Testis (tissue), 3 donors: ENCODE measurements around the gene DUSP22. TPM values are rescaled to one million over a fixed set of nuclear protein-coding genes. Genes with fewer than 3 reads are reported as not detected.

Source experiments
- DNase-seq: peaks from one replicate; pipeline ENCODE4 v3.0.0-alpha.2; 2019
- H3K27ac ChIP-seq, 2 donors: fragments of 200-600 bp; sonication (generic); one replicate each; pipeline ENCODE4 v1.5.1; 2019
- H3K27me3 ChIP-seq: fragments of 200-600 bp; sonication (generic); one replicate; pipeline ENCODE4 v1.5.1; 2019
- H3K36me3 ChIP-seq: fragments of 200-600 bp; sonication (generic); one replicate; pipeline ENCODE4 v1.5.1; 2017; ENCODE audit warnings: low read depth; ENCODE audit errors: missing control alignments
- H3K4me1 ChIP-seq: fragments of 200-600 bp; sonication (generic); one replicate; pipeline ENCODE4 v1.5.1; 2019
- H3K4me3 ChIP-seq, 2 donors: fragments of 200-600 bp; sonication (generic); one replicate each; pipeline ENCODE4 v1.5.1; 2017 to 2019
- H3K9me3 ChIP-seq: fragments of 200-600 bp; sonication (generic); one replicate; pipeline ENCODE4 v1.5.1; 2017
- POLR2A ChIP-seq: fragments of 450-650 bp; IDR thresholded peaks from one replicate; pipeline ENCODE4 v1.6.1; 2017; ENCODE audit warnings: antibody characterized with exemption, mild to moderate bottlenecking, moderate library complexity
- WGBS, 2 donors: methylation state at CpG; one replicate each; pipeline ENCODE4 v1.1.5; 2018; 5-methylcytosine and 5-hydroxymethylcytosine counted together
- intact Hi-C: fragments of 100-400 bp; cut with DNase I; formaldehyde crosslinking; loops from one replicate; pipeline ENCODE4 v1.15.1; 2023; ENCODE audit warnings: low total_unique reads
- polyA plus RNA-seq: library from polyadenylated mRNA; stranded (reverse); fragments of 350-450 nt; fragmentation: Illumina TruSeq; extraction: RNeasy Lipid Tissue Mini Kit (QIAGEN cat#74804); gene quantifications from one replicate; pipeline ENCODE4 v1.2.3, GENCODE V29; 2014; ENCODE audit warnings: low read depth, low replicate concordance; ENCODE audit not compliant: insufficient read depth
- total RNA-seq, 2 donors: library from RNA; depleted of rRNA; stranded (reverse); fragments of >200 nt; gene quantifications; one replicate each; pipeline ENCODE4 v1.2.3, GENCODE V29; 2016
- TF ChIP-seq, protein P1 (sequence below), 3 experiments: fragments of 450-650 bp in 2 of 3; fragments of 200-600 bp in 1 of 3; sonication (generic) in 1 of 3; IDR thresholded peaks; one replicate each; pipeline ENCODE4 v1.5.1; 2016 to 2019; ENCODE audit warnings: antibody characterized with exemption in 3 of 3, mild to moderate bottlenecking in 2 of 3, moderate library complexity in 1 of 3

The DUSP22 gene
- total and polyA plus RNA-seq, 3 donors from 2014 or later = 112 to 158 (median 129) TPM

DNA sequence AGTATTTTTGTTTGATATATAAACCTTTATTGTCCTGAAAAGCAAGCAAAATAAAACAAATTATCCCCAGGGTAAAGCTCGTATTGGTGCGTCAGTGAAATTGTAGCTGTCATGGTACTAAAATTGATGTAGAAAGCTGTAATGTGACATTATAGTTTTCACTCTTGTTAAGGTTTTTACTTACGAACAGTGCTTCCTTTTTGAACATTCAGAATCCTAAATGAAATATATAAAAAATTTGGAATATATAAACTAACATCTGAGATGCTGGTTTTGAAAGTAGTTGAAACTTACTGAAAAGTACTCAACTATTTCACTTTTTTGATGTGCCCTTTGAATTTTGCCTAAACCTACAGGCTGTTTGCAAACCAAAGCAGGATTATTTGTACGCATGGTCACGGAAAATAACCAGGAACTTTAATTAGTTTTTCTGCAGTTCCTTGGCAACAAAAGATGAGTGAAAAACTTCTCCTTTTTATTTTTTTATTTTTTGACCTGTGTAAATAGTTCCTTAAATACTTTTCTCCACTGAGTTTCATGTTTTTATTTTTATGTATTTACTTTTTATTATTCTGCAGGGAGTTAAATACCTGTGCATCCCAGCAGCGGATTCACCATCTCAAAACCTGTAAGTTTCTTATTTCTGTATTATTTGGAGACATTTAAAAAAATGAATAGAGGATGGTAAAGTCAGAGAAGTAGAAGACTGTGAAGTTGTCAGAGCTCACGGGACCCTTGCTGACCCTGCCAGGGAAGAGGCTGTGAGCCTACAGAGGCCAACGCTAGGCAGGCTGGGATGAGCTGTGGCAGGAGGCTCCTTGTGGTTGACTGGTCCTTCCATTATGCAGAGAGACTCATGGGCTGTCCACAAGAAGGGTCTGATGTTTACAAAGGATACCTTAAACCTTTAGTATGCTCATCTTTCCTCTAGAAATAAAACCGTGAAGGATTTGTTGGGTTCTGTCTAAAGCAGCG is 42.5 kb downstream of the DUSP22 start:
- Histone ChIP-seq H3K4me1 (no peaks in the 10 kb centered on the region), H3K36me3 (no peaks in the 10 kb centered on the region), H3K9me3 (no peaks in the 10 kb centered on the region), H3K4me3 (no peak overlapping the region), H3K27ac (no peak overlapping the region), H3K27me3 (no peaks in the 10 kb centered on the region)
- 85 to 88% methylated on average over 10 of the region's 10 CpGs for WGBS, 2 donors
- intact Hi-C loops = no loop called here
- DNase-seq = no peak
- TF ChIP-seq, protein P1, sequence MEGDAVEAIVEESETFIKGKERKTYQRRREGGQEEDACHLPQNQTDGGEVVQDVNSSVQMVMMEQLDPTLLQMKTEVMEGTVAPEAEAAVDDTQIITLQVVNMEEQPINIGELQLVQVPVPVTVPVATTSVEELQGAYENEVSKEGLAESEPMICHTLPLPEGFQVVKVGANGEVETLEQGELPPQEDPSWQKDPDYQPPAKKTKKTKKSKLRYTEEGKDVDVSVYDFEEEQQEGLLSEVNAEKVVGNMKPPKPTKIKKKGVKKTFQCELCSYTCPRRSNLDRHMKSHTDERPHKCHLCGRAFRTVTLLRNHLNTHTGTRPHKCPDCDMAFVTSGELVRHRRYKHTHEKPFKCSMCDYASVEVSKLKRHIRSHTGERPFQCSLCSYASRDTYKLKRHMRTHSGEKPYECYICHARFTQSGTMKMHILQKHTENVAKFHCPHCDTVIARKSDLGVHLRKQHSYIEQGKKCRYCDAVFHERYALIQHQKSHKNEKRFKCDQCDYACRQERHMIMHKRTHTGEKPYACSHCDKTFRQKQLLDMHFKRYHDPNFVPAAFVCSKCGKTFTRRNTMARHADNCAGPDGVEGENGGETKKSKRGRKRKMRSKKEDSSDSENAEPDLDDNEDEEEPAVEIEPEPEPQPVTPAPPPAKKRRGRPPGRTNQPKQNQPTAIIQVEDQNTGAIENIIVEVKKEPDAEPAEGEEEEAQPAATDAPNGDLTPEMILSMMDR (IDR thresholded peaks at IDR 0.05) = no peak
- TF ChIP-seq POLR2A = no peak

DNA sequence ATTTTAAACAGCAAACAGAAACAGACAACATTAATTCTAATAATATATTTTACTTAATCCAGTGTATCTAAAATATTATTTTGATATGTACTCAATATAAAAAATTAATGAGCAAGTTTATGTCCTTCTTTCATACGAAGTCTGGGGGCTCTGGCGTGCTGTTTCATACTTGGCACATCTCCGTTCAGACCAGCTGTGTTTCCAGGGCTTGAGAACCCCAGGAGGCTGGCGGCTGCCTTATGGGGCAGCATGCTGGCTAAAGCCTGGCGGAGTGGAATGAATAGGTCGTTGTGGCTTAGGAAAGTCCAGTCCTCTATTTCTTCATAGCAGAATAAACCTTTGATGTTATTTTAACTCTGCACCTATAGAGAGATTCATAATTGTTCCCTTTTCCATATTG is 43.3 kb downstream of the DUSP22 start:
- no peak for DNase-seq
- Histone ChIP-seq H3K4me1 (no peaks in the 10 kb centered on the region), H3K4me3 (no peak overlapping the region), H3K36me3 (no peaks in the 10 kb centered on the region), H3K9me3 (no peaks in the 10 kb centered on the region), H3K27ac (no peak overlapping the region), H3K27me3 (no peaks in the 10 kb centered on the region)
- intact Hi-C loops = no loop called here
- 86 to 90% methylated on average over 6 of the region's 6 CpGs for WGBS, 2 donors
- TF ChIP-seq, protein P1 (IDR thresholded peaks at IDR 0.05) = no peak
- TF ChIP-seq POLR2A = no peak

DNA sequence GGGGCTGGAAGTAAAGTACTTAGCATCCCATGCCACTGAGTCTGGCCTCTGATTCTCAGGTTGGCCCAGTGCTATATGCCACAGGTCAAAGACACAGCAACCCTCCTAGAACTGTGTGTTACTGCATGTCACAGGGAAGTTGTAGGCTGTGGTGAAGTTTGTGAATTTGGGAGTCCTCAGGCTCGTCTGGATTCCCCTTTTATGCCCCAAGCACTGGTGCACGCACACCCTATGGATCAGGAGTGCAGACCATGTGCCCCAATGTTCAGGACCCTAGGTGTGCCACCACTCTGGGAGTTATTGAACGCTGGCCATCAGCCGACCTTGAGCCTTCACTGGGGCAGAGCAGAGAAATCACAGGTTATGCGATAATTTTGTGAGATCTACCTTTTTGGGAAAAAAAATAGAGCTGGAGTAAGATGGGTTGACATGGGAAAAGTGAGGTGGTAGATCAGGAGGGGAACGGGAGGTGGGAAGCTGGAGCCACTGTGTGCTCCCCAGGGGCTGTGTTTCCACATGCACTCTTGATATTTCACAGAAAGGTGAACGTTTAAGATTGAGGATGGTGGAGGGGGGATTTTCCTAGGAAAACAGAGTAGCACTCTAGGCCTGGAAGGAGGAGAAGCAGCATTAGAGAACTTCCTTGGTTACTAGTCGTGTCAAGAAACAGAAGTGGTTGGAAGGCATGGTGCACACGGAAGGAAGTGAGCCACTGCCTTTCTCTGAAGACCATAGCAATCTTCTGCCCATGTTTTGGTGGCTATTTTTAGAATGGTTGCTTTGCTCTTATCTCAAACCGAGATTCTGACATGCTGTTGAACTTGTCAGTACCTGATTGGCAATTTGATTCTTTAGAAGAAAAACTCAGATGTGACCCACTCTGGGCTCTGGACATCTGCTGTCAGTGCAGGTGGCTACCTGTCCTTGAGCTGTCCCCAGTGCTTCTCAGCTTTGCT is 44.1 kb downstream of the DUSP22 start:
- Histone ChIP-seq H3K9me3 (no peaks in the 10 kb centered on the region), H3K27ac (no peak overlapping the region), H3K36me3 (no peaks in the 10 kb centered on the region), H3K4me1 (no peaks in the 10 kb centered on the region), H3K27me3 (no peaks in the 10 kb centered on the region), H3K4me3 (no peak overlapping the region)
- intact Hi-C loops = no loop called here
- WGBS, 2 donors = 74 to 76% methylated on average over 10 of the region's 10 CpGs
- TF ChIP-seq POLR2A = no peak
- TF ChIP-seq, protein P1 (IDR thresholded peaks at IDR 0.05) = no peak
- DNase-seq = no peak

DNA sequence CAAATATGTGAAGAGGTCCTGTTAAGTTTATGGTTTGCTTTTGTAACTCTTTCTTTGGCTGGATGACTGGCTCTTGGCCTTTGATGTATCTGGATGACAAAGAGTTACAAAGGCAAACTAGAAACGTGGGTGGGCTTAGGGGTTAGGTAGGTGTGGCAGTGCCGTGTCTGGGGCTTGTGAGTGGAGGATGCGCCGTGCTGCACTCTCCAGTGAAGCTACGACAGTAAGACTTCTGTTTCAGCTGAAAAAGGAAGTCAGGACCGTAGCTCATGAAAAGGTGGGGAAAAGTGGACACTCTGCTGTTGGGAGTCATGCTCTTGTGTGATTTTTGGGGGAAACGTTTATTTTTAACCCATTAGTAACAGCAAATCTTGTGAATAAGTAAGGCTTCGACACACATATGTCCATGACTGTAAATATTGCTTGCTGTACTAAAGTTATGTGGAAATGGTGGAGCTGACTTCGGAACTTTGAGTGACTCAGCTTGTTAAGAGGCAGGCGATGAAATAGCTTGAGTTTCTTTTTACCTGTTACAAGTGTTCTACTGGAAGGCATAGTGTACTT is 45.6 kb downstream of the DUSP22 start:
- intact Hi-C loops = no loop called here
- Histone ChIP-seq H3K9me3 (no peaks in the 10 kb centered on the region), H3K4me3 (no peak overlapping the region), H3K27ac (no peak overlapping the region), H3K36me3 (no peaks in the 10 kb centered on the region), H3K27me3 (no peaks in the 10 kb centered on the region), H3K4me1 (no peaks in the 10 kb centered on the region)
- TF ChIP-seq, protein P1 (IDR thresholded peaks at IDR 0.05) = no peak
- no peak for TF ChIP-seq POLR2A
- DNase-seq = no peak
- whole genome bisulfite sequencing, 2 donors = 71 to 72% methylated on average over 10 of the region's 10 CpGs
